ENCODE results near the gene BEND6.

- no peak for TF ChIP-seq CTCF (IDR thresholded peaks at IDR 0.05; ENCODE audit: low read depth, low read length, poor library complexity, severe bottlenecking)
- TF ChIP-seq EZH2phosphoT487 (IDR thresholded peaks at IDR 0.05; ENCODE audit: borderline replicate concordance, low read length) = no peak
Observed at GRCh38 chr6:56959094-56959493, 4.2 kb downstream of the BEND6 start.

All from DOHH2 (cell line).